ENCODE data around the gene TTC32.
"Not testable (repeated sequence)": the region's sequence is repeated elsewhere in the genome, so short reads cannot be mapped to it uniquely, and the experiment has no call there.

GRCh38 chr2:19922188-19922587 is 20.4 kb upstream of the TTC32 start:
- not testable (repeated sequence) for TF ChIP-seq CTCF (conservative IDR thresholded peaks at IDR 0.05; ENCODE audit: low read depth in 2 of 2); POLR2AphosphoS5 (IDR thresholded peaks at IDR 0.05; ENCODE audit: low read depth); CREB1 (CRISPR knock-in tag; IDR thresholded peaks at IDR 0.05; ENCODE audit: low read depth); EZH2phosphoT487 (IDR thresholded peaks at IDR 0.05; ENCODE audit: unreplicated experiment)
